Kidney (tissue), 14 donors: ENCODE results near the gene STAG1. TPM values are rescaled to one million over a fixed set of nuclear protein-coding genes. Genes with fewer than 3 reads are reported as not detected.

Source experiments
- DNase-seq, 5 donors: peaks; one replicate each; pipeline ENCODE4 v3.0.0-alpha.2; 2013 to 2020
- FAIRE-seq: peaks from 2 replicates; lab custom pipeline; 2012; peaks lifted over from hg19 to GRCh38; lab: Jason Lieb, UNC
- H3K27ac ChIP-seq, 2 donors: one replicate each; pipeline ENCODE4 v1.7.0; 2013; ENCODE audit warnings: low read depth in 2 of 2, low read length in 2 of 2, inconsistent platforms in 1 of 2
- H3K27me3 ChIP-seq: one replicate; pipeline ENCODE4 v1.7.1; 2013; ENCODE audit warnings: low read length, inconsistent platforms; ENCODE audit not compliant: control insufficient read depth, insufficient read depth
- H3K36me3 ChIP-seq, 3 donors: one replicate each; pipeline versions ENCODE4 v1.7.0 to v1.7.1; 2013; ENCODE audit warnings: low read length in 3 of 3, control low read depth in 1 of 3, inconsistent platforms in 1 of 3; ENCODE audit not compliant: insufficient read depth in 3 of 3, control insufficient read depth in 2 of 3
- H3K4me1 ChIP-seq, 3 donors: one replicate each; pipeline versions ENCODE4 v1.7.0 to v1.7.1; 2013; ENCODE audit warnings: low read length in 3 of 3, inconsistent platforms in 1 of 3, low read depth in 1 of 3; ENCODE audit not compliant: control insufficient read depth in 2 of 3, insufficient read depth in 2 of 3
- H3K4me3 ChIP-seq, 3 donors: one replicate each; pipeline versions ENCODE4 v1.7.0 to v1.8.1; 2013; ENCODE audit warnings: low read length in 3 of 3, control low read depth in 1 of 3, inconsistent platforms in 1 of 3
- H3K9ac ChIP-seq, 3 donors: one replicate each; pipeline versions ENCODE4 v1.7.0 to v1.7.1; 2013; ENCODE audit warnings: low read length in 3 of 3, control low read depth in 1 of 3, inconsistent platforms in 1 of 3
- H3K9me3 ChIP-seq, 3 donors: one replicate each; pipeline versions ENCODE4 v1.7.0 to v1.7.1; 2013; ENCODE audit warnings: low read length in 3 of 3, control low read depth in 1 of 3, inconsistent platforms in 1 of 3; ENCODE audit not compliant: control insufficient read depth in 2 of 3, insufficient read depth in 1 of 3
- CTCF ChIP-seq: IDR thresholded peaks from 3 replicates; pipeline ENCODE4 v1.5.1; 2012; ENCODE audit warnings: mild to moderate bottlenecking, moderate library complexity, borderline replicate concordance; ENCODE audit not compliant: insufficient read depth; ENCODE audit errors: extremely low read depth
- intact Hi-C: fragments of 100-400 bp; cut with DNase I; formaldehyde crosslinking; loops from one replicate; pipeline ENCODE4 v1.11.1; 2022
- polyA plus RNA-seq: library from polyadenylated mRNA; stranded (reverse); fragments of 350-450 nt; fragmentation: Illumina TruSeq; extraction: RNeasy Lipid Tissue Mini Kit (QIAGEN cat#74804); gene quantifications from one replicate; pipeline ENCODE4 v1.2.3, GENCODE V29; 2014; ENCODE audit warnings: low read depth, low replicate concordance; ENCODE audit not compliant: insufficient read depth
- total RNA-seq: library from RNA; stranded (reverse); fragmentation: NEBNext Ultra II Directional; extraction: Animal tissue kit (Norgen Biotek cat#: 25700); gene quantifications from one replicate; pipeline ENCODE4 v1.2.1, GENCODE V29; 2021
- donor health status: control.
- donor health status: control.
- donor health status: control.
- donor health status: control.
- donor health status: control.
- donor health status: DM: yes; HTN: yes; CAD: no.
- donor health status: Normal renal cell carcinoma (clear cell type).

Gene STAG1
- total and polyA plus RNA-seq, 2 donors from 2014 or later: 7.8 to 49.9 TPM

- no peaks in the 10 kb centered on the region for H3K36me3 ChIP-seq
- DNase-seq (no peak), FAIRE-seq (no peak)
- no peak for TF ChIP-seq CTCF
- no peaks in the 10 kb centered on the region for H3K9me3 ChIP-seq
- peaks cover 0 to 4% (median 4%) of the 10 kb centered on the region in 3 donors for H3K4me1 ChIP-seq
- no peaks in the 10 kb centered on the region for H3K27me3 ChIP-seq
- no peak overlapping the region for H3K9ac ChIP-seq
- no peak overlapping the region for H3K4me3 ChIP-seq
- intact Hi-C loops: no loop called here
- H3K27ac ChIP-seq: no peak overlapping the region
Measured at GRCh38 chr3:136661282-136661681, 90.9 kb downstream of the STAG1 start.

GRCh38 chr3:136658946-136659682, 93.1 kb downstream of the STAG1 start:
- Histone ChIP-seq H3K27me3 (no peaks in the 10 kb centered on the region), H3K36me3 (no peaks in the 10 kb centered on the region), H3K27ac (no peak overlapping the region), H3K9me3 (peaks cover 0 to 8% (median 0%) of the 10 kb centered on the region in 3 donors), H3K9ac (no peak overlapping the region), H3K4me3 (peak overlapping the region in 2 of 3 donors; percentile 38 to 53), H3K4me1 (peaks cover 0 to 4% (median 4%) of the 10 kb centered on the region in 3 donors)
- DNase-seq (peak in 3 of 5 donors; percentile 53 to 85 (median 79)), FAIRE-seq (no peak)
- intact Hi-C loops: no loop called here
- TF ChIP-seq CTCF: no peak

- Histone ChIP-seq H3K36me3 (no peaks in the 10 kb centered on the region), H3K27ac (no peak overlapping the region), H3K9ac (no peak overlapping the region), H3K4me3 (no peak overlapping the region), H3K27me3 (no peaks in the 10 kb centered on the region), H3K9me3 (peaks cover 0 to 17% (median 0%) of the 10 kb centered on the region in 3 donors), H3K4me1 (peaks cover 0 to 4% (median 4%) of the 10 kb centered on the region in 3 donors)
- intact Hi-C loops: no loop called here
- DNase-seq: no peak
- FAIRE-seq: no peak
- no peak for TF ChIP-seq CTCF
Measured at GRCh38 chr3:136657526-136657925, 94.7 kb downstream of the STAG1 start.
